HG03342 (cell line): Measurements from ENCODE around the gene ABTB2.

Experiments used
- ATAC-seq: cut with Tn5 transposase; IDR thresholded peaks from one replicate; pipeline ENCODE4 v1.9.1; 2021; ENCODE audit warnings: mild to moderate bottlenecking, moderate library complexity; ENCODE audit not compliant: unreplicated experiment

ABTB2 gene

DNA sequence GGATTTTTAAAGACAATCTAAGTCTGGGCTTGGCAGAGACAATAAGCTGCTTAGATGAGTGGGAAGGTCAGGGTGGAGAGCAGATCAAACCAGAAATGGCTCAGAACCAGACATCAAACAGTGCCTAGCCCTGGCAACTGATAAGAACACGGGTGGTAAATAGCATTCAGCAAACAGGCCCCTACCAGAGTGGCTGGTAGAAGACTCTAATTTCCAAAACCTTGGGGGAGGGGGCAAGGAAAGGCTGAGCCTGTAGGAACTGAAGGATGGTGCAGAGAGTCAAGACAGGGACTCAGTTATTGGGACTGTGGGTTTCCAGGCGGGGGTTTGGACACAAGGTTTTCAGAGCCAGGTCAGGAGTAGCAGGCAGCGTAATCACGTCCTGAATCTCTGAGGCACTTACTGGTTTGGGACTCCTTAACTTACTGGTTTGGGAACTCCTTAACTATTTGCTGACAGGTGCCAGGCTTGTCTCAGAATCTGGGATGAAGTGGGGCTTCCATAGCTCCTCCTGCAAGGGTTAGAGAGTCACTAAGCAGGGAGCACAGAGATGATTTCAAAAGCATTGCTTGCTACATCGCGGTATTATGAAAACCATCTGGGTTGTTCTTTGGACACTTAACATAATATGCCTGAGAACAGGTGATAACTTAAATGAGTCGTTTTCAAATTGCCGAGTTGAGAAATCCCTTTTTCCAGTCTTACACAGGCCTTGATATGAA lies 5.7 kb upstream of the ABTB2 start:
- no peak for ATAC-seq

DNA sequence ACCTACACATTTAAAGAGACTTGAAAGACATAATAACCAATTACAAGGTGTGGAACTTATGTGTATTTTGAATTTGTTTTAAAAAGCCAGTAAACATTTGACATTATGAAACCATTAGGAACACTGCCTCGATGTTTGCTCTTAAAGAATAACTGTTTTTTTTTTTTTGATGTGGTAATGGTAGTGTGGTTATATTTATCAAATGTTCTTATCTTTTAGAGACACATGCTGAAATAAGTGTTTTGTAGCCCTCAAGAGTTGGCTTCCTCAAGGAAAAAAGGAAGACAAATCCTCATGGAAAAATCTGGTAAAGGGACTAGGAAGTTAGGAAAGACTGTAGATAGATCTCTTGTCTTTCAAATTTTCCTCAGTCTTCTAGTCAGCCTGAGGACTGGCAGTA lies 2.2 kb upstream of the ABTB2 start:
- ATAC-seq, result no peak

DNA sequence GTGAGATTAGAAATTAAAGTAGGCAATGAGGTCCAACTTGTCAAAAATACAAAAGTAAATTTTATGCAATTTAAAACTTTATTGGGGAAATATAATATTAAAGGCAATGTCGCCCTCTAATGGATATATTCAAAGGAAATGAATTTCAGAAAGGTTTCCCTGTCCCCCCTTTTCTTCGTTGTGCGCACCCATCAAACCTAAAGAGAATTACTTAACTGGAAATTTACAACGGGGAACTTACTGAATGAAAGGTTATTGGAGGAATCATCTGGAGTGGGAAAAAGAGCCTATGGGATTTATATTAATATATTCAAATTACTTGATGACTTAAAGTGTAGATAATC lies 1.7 kb upstream of the ABTB2 start:
- no peak for ATAC-seq

DNA sequence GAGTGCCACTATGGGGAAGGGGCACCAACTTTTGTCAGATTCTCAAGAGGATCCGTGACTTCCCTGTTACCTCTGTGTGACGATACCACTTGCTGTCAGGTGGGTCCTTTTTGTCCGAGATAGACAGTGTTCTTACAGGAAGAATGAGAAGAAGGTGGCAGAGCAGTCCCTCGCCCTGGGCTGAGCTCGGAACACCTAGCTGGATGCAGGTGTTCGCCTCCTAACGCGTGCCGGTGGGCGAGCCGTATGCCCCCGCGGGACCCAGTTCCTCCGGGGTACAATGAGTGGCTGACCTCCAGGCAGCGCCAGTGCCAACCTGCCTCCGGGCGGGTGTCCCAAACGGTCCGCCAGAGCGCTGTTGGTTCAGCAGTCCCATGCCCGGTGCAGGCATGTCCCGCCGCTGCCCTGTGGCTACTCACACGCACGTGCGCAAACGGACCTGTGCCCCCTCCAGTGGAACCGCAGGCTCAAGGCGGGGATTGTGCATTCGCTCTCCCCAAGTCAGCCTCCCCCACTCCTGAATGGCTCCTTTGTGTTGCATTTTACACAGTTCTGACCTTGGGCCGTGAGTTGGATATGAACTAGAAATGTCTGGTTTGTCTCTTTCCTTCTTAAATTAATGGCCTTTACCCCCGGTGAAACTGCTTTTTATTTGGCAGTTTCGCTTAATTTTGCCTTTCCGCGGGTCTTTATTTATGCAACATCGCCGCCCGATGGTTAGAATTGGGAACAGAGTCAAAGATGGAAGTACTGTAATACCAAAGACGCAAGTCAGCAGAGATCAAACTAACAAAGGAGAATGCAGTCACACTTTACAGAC lies 1.1 kb upstream of the ABTB2 start:
- no peak for ATAC-seq

- ATAC-seq, result peak; percentile 1
Observed at GRCh38 chr11:34358258-34358727, 483 bp upstream of the ABTB2 start.

- peak; percentile 16 for ATAC-seq
Observed at GRCh38 chr11:34356913-34357700, 703 bp downstream of the ABTB2 start.

DNA sequence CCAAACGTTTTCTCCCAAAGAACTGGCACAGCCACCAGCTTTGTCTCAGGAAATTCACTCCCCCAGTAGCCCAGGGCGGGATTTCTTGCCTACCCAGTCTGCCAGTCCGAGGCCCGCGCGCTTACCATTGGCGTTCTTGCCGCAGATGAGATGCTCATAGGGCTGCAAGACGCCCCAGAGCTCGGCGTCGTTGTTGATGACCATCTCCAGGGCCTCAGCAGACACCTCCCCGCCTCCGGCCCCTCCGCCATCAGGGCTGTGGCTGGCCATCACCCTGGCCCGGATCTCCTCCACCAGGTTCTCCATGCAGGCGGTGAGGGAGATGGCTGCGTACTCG lies 1.3 kb downstream of the ABTB2 start:
- ATAC-seq, result no peak

- no peak for ATAC-seq
Observed at GRCh38 chr11:34356130-34356529, 1.7 kb downstream of the ABTB2 start.

DNA sequence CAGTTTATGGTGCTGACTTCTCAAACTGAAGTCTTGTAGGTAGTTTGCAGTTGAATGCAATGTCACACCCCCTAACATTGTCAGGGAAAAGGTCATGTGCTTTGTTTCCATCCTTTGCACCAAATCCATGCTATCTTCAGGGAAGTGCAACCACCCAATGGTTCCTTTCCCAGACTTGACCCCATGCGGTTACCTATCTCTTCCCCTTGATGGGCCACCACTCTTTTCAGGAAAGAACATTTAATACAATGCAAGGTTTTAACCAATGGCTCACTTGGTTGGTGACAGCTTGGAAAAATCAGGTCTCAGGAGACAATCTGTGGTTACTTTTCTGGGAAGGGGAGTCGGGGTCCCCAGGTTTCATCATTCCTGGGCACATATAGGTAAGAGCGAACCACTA lies 2.1 kb downstream of the ABTB2 start:
- no peak for ATAC-seq

DNA sequence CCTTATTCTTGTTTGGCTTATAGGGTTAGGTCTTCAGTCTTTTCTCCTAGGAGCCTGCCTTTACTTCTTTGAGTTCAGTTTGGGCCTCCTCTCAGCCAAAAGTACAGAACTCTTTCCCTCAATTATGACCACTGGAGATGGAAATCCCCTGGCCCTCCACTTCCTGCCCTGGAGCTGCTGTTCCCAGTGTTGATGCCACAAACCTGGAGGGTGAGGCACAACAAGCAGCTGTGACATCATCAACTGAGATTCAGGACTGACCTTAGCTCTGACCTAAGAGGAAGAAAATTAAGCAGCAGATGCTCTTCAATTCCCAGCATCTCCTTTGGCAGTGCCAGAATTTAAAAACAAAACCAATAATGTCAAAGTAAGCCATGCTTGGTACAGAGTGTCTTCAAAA lies 3.0 kb downstream of the ABTB2 start:
- ATAC-seq, result no peak

- no peak for ATAC-seq
Observed at GRCh38 chr11:34353881-34354280, 3.9 kb downstream of the ABTB2 start.

DNA sequence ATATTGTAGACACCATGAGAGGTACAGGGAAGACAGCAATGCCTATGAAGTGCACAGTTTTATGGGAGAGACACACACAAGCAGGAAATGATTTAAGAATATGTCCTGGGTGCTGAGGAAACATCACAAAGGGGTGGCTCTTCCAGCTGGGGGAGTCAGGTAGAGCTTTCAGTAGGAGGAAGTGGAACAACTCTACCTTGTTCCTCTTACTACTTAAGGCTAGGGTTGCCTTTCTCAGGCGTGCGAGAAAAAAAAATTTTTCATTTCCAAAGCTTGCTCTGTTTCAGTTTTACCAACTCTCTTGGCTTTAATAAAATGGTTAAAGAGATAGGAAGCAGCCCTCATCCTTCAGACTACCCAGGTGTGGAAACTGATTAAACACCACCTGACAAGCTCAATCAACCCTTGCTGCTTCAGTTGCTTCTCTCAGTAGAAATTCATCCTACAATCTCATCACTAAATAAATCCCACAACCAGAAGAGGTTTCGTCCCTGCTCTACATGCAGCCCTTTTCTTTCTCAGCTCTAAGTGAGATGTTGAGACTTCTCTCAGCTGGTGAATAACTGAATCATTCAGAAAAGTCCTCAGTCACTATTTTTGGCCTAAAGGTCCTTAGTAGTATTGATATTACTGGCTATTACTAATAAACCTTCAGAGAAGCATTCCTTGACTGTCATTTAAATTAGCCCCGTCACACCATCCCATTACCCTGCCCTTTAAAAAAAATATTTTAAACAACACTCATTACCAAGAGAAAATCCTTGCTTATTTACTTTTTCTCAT lies 5.9 kb downstream of the ABTB2 start:
- ATAC-seq, result peak; percentile 46

DNA sequence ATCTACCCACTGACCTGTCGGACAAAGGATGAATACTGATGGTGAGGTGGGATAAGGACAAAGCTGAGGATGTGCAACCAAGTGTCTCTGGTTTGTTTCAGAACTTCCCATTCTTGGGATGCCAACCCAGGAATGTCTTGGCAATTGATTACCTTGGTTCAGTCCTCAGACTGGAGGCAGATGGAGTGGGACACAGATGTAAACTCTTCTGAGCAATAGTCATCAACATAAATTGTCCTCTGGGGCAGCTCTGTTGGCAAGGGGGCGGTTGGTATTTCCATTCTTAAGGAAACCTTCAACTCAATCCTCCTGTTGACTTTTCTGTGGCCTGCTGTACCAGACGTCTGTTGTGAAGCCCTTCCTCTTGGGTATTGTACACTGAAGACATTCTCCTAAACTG lies 6.8 kb downstream of the ABTB2 start:
- ATAC-seq, result no peak

DNA sequence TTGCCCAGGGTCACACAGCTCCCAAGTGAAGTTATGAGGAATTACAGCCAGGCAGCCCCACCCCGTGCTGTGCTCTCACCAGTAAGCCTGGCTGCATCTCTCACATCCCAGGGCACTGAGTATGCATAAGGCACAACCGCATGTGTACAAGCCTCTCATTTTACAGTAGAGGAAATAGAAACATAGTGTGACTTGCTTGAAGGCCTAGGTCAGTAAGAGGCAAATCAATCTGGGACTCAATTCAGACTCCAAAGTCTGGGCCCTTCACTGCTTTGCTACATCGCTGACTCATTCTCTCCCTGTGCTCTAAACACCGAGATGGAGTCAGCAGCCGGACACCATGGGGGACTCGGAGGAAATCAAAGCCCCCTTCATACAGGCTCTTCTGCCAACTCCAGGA lies 7.9 kb downstream of the ABTB2 start:
- ATAC-seq, result no peak

GRCh38 chr11:34348919-34349318 lies 8.9 kb downstream of the ABTB2 start:
- no peak for ATAC-seq

- no peak for ATAC-seq
Observed at GRCh38 chr11:34348096-34348495, 9.7 kb downstream of the ABTB2 start.

GRCh38 chr11:34346551-34346950 lies 11.3 kb downstream of the ABTB2 start:
- no peak for ATAC-seq

- no peak for ATAC-seq
Observed at GRCh38 chr11:34345991-34346480, 11.8 kb downstream of the ABTB2 start.

- no peak for ATAC-seq
Observed at GRCh38 chr11:34345540-34345876, 12.3 kb downstream of the ABTB2 start.

GRCh38 chr11:34344768-34345539 lies 12.9 kb downstream of the ABTB2 start:
- ATAC-seq, result peak; percentile 70
